Stimulated activated CD4-positive, alpha-beta T cell treated with anti-CD3 and anti-CD28 coated beads, TNF-alpha, amount 100 ng/mL, for 24 hours (primary cell): ENCODE results near the gene CADPS.

Experiments
- DNase-seq, 3 experiments: peaks; one replicate each; pipeline ENCODE4 v3.0.0-alpha.2; 2020; ENCODE audit warnings: low read depth in 3 of 3

The CADPS gene

GRCh38 chr3:62374341-62375218 lies 500.6 kb downstream of the CADPS start:
- DNase-seq: no peak

- no peak for DNase-seq
Observed at GRCh38 chr3:62373714-62374333, 501.4 kb downstream of the CADPS start.

- no peak for DNase-seq
Observed at GRCh38 chr3:62373215-62373614, 502.0 kb downstream of the CADPS start, which contains the start of gene FEZF2. Gene FEZF2, minus strand, starts transcription at chr3:62373550. Its CDS starts 682 bp downstream, at chr3:62372868.

GRCh38 chr3:62372621-62373041 lies 502.6 kb downstream of the CADPS start:
- no peak for DNase-seq

- no peak for DNase-seq
Observed at GRCh38 chr3:62371720-62372591, 503.3 kb downstream of the CADPS start.

- no peak for DNase-seq
Observed at GRCh38 chr3:62370858-62371719, 504.1 kb downstream of the CADPS start.

GRCh38 chr3:62370112-62370857 lies 504.9 kb downstream of the CADPS start:
- no peak for DNase-seq

- DNase-seq: no peak
Observed at GRCh38 chr3:62369476-62369743, 505.8 kb downstream of the CADPS start.

- DNase-seq: no peak
Observed at GRCh38 chr3:62368705-62369475, 506.3 kb downstream of the CADPS start.

- no peak for DNase-seq
Observed at GRCh38 chr3:62368290-62368704, 506.9 kb downstream of the CADPS start.

GRCh38 chr3:62367763-62368195 lies 507.4 kb downstream of the CADPS start:
- no peak for DNase-seq

GRCh38 chr3:62366126-62366484 lies 509.1 kb downstream of the CADPS start:
- DNase-seq: no peak

- DNase-seq: no peak
Observed at GRCh38 chr3:62365391-62366125, 509.7 kb downstream of the CADPS start.

- no peak for DNase-seq
Observed at GRCh38 chr3:62364191-62364590, 511.0 kb downstream of the CADPS start.

- DNase-seq: no peak
Observed at GRCh38 chr3:62363275-62363674, 511.9 kb downstream of the CADPS start.

- DNase-seq: no peak
Observed at GRCh38 chr3:62361824-62362223, 513.4 kb downstream of the CADPS start.

- DNase-seq: no peak
Observed at GRCh38 chr3:62361261-62361660, 514.0 kb downstream of the CADPS start.

- no peak for DNase-seq
Observed at GRCh38 chr3:62359531-62359930, 515.7 kb downstream of the CADPS start.

GRCh38 chr3:62356356-62356755 lies 518.9 kb downstream of the CADPS start:
- DNase-seq: no peak
